ENCODE data around the gene RBM20. TPM values are rescaled to one million over a fixed set of nuclear protein-coding genes. Genes with fewer than 3 reads are reported as not detected.

Gene RBM20
- total RNA-seq, 2 experiments from 2014 or later = 0.40 to 0.50 TPM

DNA sequence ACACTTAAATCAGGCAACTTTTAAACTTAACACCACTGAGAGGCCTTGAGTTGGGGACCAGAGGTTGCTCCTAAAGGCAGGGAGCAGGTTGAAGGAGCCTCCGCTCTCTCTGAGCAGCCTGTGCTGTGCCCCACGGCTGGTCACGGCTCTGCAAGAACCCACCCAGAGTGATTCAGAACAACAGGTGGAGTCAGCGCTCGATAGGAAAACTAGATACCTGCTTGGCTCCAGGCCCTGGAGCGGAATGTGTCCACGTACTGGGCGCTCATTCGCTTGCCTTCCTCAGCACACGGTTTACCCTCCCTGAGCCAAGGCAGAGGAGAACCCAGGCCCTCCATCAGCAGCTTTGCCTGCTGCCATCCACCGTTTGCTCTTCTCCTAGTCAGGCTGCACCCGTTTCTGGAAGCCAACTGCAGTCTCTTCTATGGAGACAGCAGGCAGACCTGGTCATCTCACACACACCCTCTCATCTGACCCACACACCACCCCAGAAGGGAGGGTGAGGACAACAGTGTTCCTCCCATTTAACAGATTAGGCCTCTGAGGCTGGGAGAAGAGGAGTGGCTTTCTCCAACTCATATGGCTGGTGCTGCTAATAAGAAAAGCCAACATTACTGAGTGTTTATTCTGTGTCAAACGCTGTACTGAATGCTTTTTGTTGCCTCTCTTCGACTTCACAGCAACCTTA, 189.9 kb downstream of the RBM20 start:
- DNase-seq = no peak
- CTCF ChIA-PET = interaction anchor here (1.1 kb wide), 2 partner anchors 24 to 31 kb away, joined by 3 to 8 read pairs; no protein-coding TSS in a partner anchor
- Mint-ChIP-seq H3K9me3 (no peaks in the 10 kb centered on the region), H3K36me3 (ENCODE audit: low read depth) (no peaks in the 10 kb centered on the region), H3K4me3 (no peak overlapping the region), H3K4me1 (ENCODE audit: low read depth) (peaks cover 39% of the 10 kb centered on the region), H3K27ac (peak overlapping the region; percentile 47), H3K27me3 (ENCODE audit: low read depth) (no peaks in the 10 kb centered on the region)
- intact Hi-C loops (cut with micrococcal nuclease) = loop anchor here (1.0 to 2.0 kb wide), 3 partner anchors 9 to 59 kb away; no protein-coding TSS in a partner anchor

DNA sequence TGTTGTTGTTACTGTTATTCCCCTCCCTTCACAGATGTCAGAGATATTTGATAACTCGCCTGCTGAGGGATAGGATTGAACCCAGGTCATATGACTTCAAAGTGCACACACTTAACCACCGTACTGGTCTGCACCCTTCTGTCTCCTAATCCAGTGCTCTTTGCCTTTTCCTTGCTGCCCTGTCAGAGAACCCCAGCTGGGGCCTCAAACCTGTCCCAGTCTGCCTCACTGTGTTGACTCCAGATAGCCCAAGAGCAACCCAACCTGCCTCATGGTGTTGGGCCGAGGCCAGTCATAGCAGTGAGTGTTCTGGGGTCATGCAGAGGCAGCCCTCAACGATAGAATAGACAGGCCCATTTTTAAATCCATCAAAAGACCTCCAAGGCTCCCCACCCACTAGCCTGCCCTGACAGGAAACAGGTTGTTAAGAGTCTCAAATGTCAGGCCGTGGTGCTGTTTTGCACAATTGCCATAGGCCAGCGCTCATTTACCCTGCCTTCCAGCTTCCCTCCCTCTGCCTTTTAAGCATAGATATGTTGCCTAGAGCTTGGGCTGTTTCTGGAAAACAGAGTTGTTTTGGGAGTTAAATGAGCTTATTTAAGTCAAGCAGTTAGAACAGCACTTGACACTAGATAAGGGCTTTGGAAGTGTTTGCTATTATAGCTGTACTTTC, 190.6 kb downstream of the RBM20 start:
- CTCF ChIA-PET = interaction anchor here (1.0 to 1.1 kb wide), 3 partner anchors 24 to 59 kb away, joined by 3 to 8 read pairs (median 3); no protein-coding TSS in a partner anchor
- H3K9me3 Mint-ChIP-seq = no peaks in the 10 kb centered on the region
- intact Hi-C loops (cut with micrococcal nuclease) = loop anchor here (1.0 kb wide), 2 partner anchors 32 to 37 kb away; partner anchors contain the start of gene PDCD4
- H3K27me3 Mint-ChIP-seq (ENCODE audit: low read depth) = no peaks in the 10 kb centered on the region
- peaks cover 39% of the 10 kb centered on the region for H3K4me1 Mint-ChIP-seq (ENCODE audit: low read depth)
- peak overlapping the region; percentile 47 for H3K27ac Mint-ChIP-seq
- no peak overlapping the region for H3K4me3 Mint-ChIP-seq
- DNase-seq = peak; percentile 58
- no peaks in the 10 kb centered on the region for H3K36me3 Mint-ChIP-seq (ENCODE audit: low read depth)

DNA sequence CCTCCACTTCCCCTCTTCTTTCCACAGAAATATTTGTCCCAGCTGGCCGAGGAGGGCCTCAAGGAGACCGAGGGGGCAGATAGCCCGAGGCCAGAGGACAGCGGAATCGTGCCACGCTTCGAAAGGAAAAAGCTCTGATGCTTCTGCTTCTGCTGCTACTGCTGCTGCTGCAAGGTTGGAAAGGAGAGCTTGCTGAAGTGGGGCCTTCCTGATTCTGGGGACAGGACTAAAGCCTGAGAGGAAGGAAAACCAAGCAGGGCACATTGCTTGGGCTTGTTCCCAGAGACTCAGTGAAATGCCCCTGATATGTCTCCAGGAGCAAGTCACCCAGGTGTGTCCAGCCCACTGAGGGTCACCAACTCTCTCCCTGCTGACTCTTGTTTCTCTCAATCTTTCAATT, 191.7 kb downstream of the RBM20 start:
- H3K27ac Mint-ChIP-seq = no peak overlapping the region
- H3K4me1 Mint-ChIP-seq (ENCODE audit: low read depth) = peaks cover 40% of the 10 kb centered on the region
- H3K4me3 Mint-ChIP-seq = no peak overlapping the region
- no peaks in the 10 kb centered on the region for H3K9me3 Mint-ChIP-seq
- no peaks in the 10 kb centered on the region for H3K36me3 Mint-ChIP-seq (ENCODE audit: low read depth)
- CTCF ChIA-PET = interaction anchor here (1.2 kb wide), 1 partner anchor 17 kb away, joined by 4 read pairs; no protein-coding TSS in a partner anchor
- intact Hi-C loops (cut with micrococcal nuclease) = loop anchor here (1.0 kb wide), 2 partner anchors 30 to 35 kb away; partner anchors contain the start of gene PDCD4
- DNase-seq = no peak
- no peaks in the 10 kb centered on the region for H3K27me3 Mint-ChIP-seq (ENCODE audit: low read depth)

DNA sequence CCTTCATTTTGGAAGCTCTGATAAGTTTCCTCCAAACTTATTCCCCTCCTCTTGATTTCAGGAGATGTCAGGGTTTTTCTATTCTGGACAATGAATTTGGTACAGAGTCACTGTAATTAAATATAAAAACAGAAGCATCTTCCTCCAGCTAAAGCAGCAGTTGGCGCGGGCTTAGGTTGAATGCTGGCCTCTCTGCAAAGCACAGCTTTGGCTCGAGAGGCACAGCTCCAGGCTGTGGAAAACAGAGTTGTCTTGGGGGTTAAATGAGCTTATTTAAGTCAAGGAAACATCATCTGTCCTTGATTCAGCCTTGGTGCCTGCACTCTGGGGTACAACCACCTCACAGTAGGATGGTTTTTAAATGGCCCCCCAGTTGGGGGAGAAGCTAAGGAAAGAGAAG, 192.6 kb downstream of the RBM20 start:
- no peak for DNase-seq
- H3K4me3 Mint-ChIP-seq = no peak overlapping the region
- no peak overlapping the region for H3K27ac Mint-ChIP-seq
- H3K4me1 Mint-ChIP-seq (ENCODE audit: low read depth) = peaks cover 49% of the 10 kb centered on the region
- CTCF ChIA-PET = interaction anchor here (0.5 to 1.2 kb wide), 3 partner anchors 9 to 57 kb away, joined by 3 to 4 read pairs (median 4); no protein-coding TSS in a partner anchor
- intact Hi-C loops (cut with micrococcal nuclease) = no loop called here
- H3K36me3 Mint-ChIP-seq (ENCODE audit: low read depth) = no peaks in the 10 kb centered on the region
- H3K27me3 Mint-ChIP-seq (ENCODE audit: low read depth) = no peaks in the 10 kb centered on the region
- no peaks in the 10 kb centered on the region for H3K9me3 Mint-ChIP-seq

DNA sequence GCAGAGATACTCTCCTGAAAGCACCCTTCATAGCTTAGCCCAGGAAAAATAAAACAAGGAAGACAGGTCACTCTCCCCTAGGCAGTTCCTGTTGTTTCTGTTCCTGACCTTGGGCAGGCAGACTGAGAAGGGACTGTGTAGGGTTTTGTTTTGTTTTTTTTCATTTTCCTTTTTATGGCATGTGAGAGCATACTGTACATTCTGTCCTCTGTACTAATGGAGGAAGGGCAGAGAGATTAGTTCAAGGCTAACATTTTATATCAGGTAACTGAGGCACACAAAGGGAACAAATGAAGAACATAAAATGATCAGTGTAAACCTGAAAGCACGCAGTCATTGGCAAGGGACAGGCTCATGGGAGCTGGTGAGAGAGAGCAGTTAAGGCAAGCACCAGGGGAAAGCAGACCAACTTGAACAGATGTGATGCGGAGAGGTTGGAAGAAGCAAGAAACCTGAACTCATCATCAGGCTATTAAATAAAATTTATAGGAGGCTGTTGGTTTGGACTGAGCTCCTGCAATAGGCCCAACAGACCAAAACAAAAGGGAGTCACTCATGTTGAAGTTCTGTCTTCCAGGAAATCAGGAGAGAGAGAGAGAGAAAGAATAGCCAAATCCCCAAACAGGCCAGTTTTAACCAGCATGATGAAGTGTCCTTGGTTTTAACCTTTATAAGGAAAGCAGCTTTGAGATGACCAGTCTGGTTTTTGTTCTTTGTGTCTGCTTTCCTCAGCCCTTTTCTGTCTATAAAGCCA, 193.5 kb downstream of the RBM20 start:
- Mint-ChIP-seq H3K36me3 (ENCODE audit: low read depth) (no peaks in the 10 kb centered on the region), H3K4me1 (ENCODE audit: low read depth) (peaks cover 58% of the 10 kb centered on the region), H3K27me3 (ENCODE audit: low read depth) (no peaks in the 10 kb centered on the region), H3K27ac (no peak overlapping the region), H3K4me3 (no peak overlapping the region), H3K9me3 (no peaks in the 10 kb centered on the region)
- CTCF ChIA-PET = interaction anchor here (0.6 to 1.1 kb wide), 2 partner anchors 9 to 507 kb away, joined by 3 to 4 read pairs; no protein-coding TSS in a partner anchor
- DNase-seq = no peak
- intact Hi-C loops (cut with micrococcal nuclease) = no loop called here

DNA sequence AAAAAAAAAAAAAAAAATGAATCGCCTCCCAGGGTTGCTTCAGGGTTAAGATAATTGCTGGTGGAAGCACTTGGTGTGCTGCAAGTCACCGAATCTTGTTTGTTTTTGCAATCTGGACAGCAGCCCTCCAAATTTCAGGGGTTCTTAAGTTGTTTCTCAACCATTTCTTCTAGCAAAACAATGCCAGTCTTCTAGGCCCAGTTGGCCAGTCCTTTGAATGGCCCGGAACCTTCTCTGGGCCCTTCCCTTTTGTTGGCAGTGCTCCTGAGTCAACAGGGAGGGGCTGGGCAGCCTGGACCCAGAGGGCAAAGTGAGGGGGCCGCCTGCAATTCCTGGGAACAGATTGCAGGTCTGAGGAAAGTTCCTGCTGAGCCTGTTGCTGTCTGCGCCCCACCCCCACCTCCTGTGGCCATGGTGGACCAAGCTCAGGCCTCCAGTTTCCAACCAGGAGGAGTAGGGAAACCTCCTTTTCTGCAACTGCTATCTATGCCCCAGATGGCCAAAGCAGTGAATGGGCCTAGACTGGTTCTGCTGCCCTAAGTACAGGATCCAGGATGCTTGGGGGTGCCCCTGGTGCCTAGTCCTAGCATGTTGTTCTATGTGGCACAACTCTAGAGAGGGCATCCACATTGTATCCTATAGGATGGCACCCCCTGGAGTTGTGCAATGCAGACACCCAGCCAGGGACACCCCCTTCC, 196.2 kb downstream of the RBM20 start:
- no peak overlapping the region for H3K4me3 Mint-ChIP-seq
- CTCF ChIA-PET = no interaction called here
- H3K9me3 Mint-ChIP-seq = no peaks in the 10 kb centered on the region
- peaks cover 59% of the 10 kb centered on the region for H3K4me1 Mint-ChIP-seq (ENCODE audit: low read depth)
- intact Hi-C loops (cut with micrococcal nuclease) = loop anchor here (2.0 to 5.0 kb wide), 2 partner anchors 24 to 38 kb away; no protein-coding TSS in a partner anchor
- no peaks in the 10 kb centered on the region for H3K36me3 Mint-ChIP-seq (ENCODE audit: low read depth)
- H3K27me3 Mint-ChIP-seq (ENCODE audit: low read depth) = no peaks in the 10 kb centered on the region
- no peak for DNase-seq
- no peak overlapping the region for H3K27ac Mint-ChIP-seq

DNA sequence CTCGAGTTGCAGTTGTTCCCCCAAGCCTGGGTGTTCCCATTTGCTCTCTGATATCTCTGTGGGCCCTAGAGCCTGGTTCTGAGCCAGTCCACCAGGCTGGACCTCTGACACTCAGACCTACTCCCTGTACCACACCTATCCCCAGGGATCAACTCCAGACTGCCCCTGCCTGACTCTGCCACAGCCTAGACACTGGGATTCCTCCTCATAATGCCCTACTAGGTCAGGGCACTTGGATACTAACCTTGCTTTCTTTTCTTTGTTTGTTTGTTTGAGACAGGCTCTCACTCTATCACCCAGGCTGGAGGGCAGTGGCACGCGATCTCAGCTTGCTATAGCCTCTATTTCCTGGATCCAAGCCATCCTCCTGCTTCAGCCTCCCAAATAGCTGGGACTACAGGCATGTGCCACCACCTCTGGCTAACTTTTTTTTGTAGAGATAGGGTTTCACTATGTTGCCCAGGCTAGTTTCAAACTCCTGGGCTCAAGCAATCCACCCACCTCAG, 196.8 kb downstream of the RBM20 start:
- Mint-ChIP-seq H3K9me3 (no peaks in the 10 kb centered on the region), H3K27me3 (ENCODE audit: low read depth) (no peaks in the 10 kb centered on the region), H3K36me3 (ENCODE audit: low read depth) (no peaks in the 10 kb centered on the region), H3K4me3 (no peak overlapping the region), H3K27ac (no peak overlapping the region), H3K4me1 (ENCODE audit: low read depth) (peaks cover 56% of the 10 kb centered on the region)
- intact Hi-C loops (cut with micrococcal nuclease) = loop anchor here (2.0 to 5.0 kb wide), 2 partner anchors 24 to 39 kb away; no protein-coding TSS in a partner anchor
- CTCF ChIA-PET = no interaction called here
- no peak for DNase-seq

DNA sequence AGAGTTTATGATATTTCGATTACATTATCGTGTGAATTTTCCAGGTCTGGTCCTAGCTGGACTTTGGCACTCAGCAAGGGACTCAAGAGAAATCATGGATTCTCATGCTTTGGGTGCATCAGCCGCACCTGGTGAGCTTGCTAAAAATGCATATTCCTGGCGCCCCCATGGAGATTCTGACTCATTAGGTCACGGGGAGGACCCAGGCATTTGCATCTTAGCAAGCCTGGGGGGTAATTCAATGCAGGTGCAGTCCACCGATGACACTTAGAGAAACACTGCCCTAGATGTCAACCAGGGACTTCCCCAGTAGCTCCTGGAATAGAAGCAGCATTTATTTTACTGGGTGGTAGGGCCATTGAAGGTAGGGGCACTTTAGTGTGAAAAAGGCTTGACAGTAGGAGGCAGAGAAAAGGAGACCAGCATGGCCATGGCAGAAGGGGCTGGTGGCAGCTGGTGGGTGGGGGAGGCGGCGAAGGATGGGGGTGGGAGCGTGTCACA, 197.7 kb downstream of the RBM20 start:
- H3K9me3 Mint-ChIP-seq = no peaks in the 10 kb centered on the region
- H3K4me3 Mint-ChIP-seq = no peak overlapping the region
- H3K36me3 Mint-ChIP-seq (ENCODE audit: low read depth) = no peaks in the 10 kb centered on the region
- intact Hi-C loops (cut with micrococcal nuclease) = loop anchor here (1.0 to 5.0 kb wide), 3 partner anchors 25 to 68 kb away; no protein-coding TSS in a partner anchor
- peaks cover 49% of the 10 kb centered on the region for H3K4me1 Mint-ChIP-seq (ENCODE audit: low read depth)
- peak; percentile 83 for DNase-seq
- peak overlapping the region; percentile 65 for H3K27ac Mint-ChIP-seq
- H3K27me3 Mint-ChIP-seq (ENCODE audit: low read depth) = no peaks in the 10 kb centered on the region
- CTCF ChIA-PET = interaction anchor here (2.9 kb wide), 1 partner anchor 11 kb away, joined by 11 read pairs; no protein-coding TSS in a partner anchor

DNA sequence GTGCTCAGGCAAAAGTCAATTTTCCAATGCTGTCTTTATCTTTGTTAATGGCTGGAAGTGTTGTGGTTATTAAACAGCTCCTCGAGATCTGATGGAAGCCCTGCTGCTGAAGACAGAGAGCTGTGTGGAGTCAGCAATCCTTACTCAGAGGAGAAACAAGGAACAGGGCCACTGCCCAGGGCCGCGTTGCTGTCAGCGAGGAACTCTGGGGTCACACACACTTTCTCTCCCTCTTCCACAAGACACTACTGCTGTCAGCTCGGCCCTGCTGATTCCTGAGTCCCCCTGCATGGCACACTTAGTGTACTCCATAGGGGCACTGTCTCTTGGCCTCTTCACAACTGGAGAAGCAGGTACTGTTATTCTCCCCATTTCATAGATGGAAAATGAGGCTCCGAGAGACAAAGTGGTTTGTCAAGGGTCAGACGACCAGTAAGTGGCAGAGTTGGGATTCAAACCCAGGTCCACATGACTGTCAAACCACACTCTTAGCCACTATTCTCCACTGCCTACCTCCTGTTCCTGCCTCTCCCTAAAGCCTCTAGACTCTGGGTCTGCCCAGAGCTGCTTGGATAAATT, 198.3 kb downstream of the RBM20 start:
- CTCF ChIA-PET = interaction anchor here (2.9 kb wide), 1 partner anchor 10 kb away, joined by 11 read pairs; no protein-coding TSS in a partner anchor
- Mint-ChIP-seq H3K4me3 (no peak overlapping the region), H3K27ac (peak overlapping the region; percentile 65), H3K36me3 (ENCODE audit: low read depth) (no peaks in the 10 kb centered on the region), H3K9me3 (no peaks in the 10 kb centered on the region), H3K27me3 (ENCODE audit: low read depth) (no peaks in the 10 kb centered on the region), H3K4me1 (ENCODE audit: low read depth) (peaks cover 45% of the 10 kb centered on the region)
- no peak for DNase-seq
- intact Hi-C loops (cut with micrococcal nuclease) = loop anchor here (1.0 to 5.0 kb wide), 2 partner anchors 40 to 68 kb away; no protein-coding TSS in a partner anchor

DNA sequence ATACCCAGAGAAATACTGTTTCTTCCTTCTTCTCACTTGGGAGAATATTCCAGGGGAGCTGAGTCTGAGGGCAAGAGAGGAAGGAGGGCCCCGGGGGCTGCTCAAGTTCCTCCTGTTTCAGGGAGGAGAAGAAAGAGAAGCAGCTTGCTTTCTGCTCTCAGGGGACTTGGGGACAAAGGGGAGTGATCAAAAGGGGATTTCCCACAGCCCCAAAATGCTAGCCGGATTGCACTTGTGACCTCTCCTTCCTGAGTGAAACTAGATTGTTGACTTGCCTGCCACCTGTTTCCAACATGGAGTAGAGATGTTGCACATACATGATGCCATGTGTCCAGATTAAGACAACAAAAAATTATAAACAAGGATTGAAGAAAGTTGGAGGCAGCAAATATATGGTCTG, 198.9 kb downstream of the RBM20 start:
- CTCF ChIA-PET = interaction anchor here (0.6 to 2.9 kb wide), 4 partner anchors 9 to 39 kb away, joined by 3 to 11 read pairs (median 6); no protein-coding TSS in a partner anchor
- Mint-ChIP-seq H3K27ac (peak overlapping the region; percentile 65), H3K27me3 (ENCODE audit: low read depth) (no peaks in the 10 kb centered on the region), H3K4me3 (no peak overlapping the region), H3K4me1 (ENCODE audit: low read depth) (peaks cover 43% of the 10 kb centered on the region), H3K36me3 (ENCODE audit: low read depth) (no peaks in the 10 kb centered on the region), H3K9me3 (no peaks in the 10 kb centered on the region)
- DNase-seq = peak; percentile 77
- intact Hi-C loops (cut with micrococcal nuclease) = loop anchor here (1.0 to 5.0 kb wide), 4 partner anchors 9 to 41 kb away; no protein-coding TSS in a partner anchor
